GM23338 (cell line): ENCODE measurements around the gene GOSR2. TPM values are rescaled to one million over a fixed set of nuclear protein-coding genes. Genes with fewer than 3 reads are reported as not detected.

Experiments
- ATAC-seq: fragments of 200-7000 bp; cut with Tn5 transposase; 3 replicates; pipeline ENCODE4 v1.9.1; 2020
- DNase-seq: peaks from one replicate; pipeline ENCODE4 v3.0.0-alpha.2; 2015; ENCODE audit warnings: low spot score
- H2AFZ ChIP-seq: fragments of 200-600 bp; sonication (generic); 2 replicates; pipeline ENCODE4 v1.8.0; 2016; ENCODE audit warnings: antibody characterized with exemption, mild to moderate bottlenecking, moderate library complexity
- H3F3A ChIP-seq: fragments of 200-600 bp; sonication (generic); replicated peaks from 2 replicates; pipeline ENCODE4 v1.8.0; 2017; ENCODE audit warnings: antibody characterized with exemption, mixed run types, low read depth
- H3K27ac ChIP-seq: fragments of 200-600 bp; sonication (generic); 2 replicates; pipeline ENCODE4 v1.6.1; 2016; ENCODE audit warnings: low read depth
- H3K27me3 ChIP-seq: fragments of 200-600 bp; sonication (generic); 2 replicates; pipeline ENCODE4 v1.8.0; 2016; ENCODE audit warnings: mild to moderate bottlenecking, mixed run types, moderate library complexity; ENCODE audit not compliant: insufficient read depth
- H3K36me3 ChIP-seq: fragments of 200-600 bp; sonication (generic); 2 replicates; pipeline ENCODE4 v1.8.0; 2016; ENCODE audit warnings: mild to moderate bottlenecking; ENCODE audit not compliant: insufficient read depth
- H3K4me1 ChIP-seq: fragments of 200-600 bp; sonication (generic); 2 replicates; pipeline ENCODE4 v1.8.0; 2016; ENCODE audit warnings: mild to moderate bottlenecking, moderate library complexity; ENCODE audit not compliant: insufficient read depth
- H3K4me2 ChIP-seq: fragments of 200-600 bp; sonication (generic); 2 replicates; pipeline ENCODE4 v1.7.1; 2017; ENCODE audit warnings: mixed run types
- H3K4me3 ChIP-seq: fragments of 200-600 bp; sonication (generic); 2 replicates; pipeline ENCODE4 v1.6.1; 2016; ENCODE audit warnings: mixed run types
- H3K79me2 ChIP-seq: fragments of 200-600 bp; sonication (generic); replicated peaks from 2 replicates; pipeline ENCODE4 v1.8.0; 2017; ENCODE audit warnings: mild to moderate bottlenecking; ENCODE audit not compliant: insufficient read depth
- H3K9me2 ChIP-seq: fragments of 200-600 bp; sonication (generic); 2 replicates; pipeline ENCODE4 v1.8.0; 2017; ENCODE audit not compliant: insufficient read depth
- H4K20me1 ChIP-seq: fragments of 200-600 bp; sonication (generic); replicated peaks from 2 replicates; pipeline ENCODE4 v1.8.0; 2017; ENCODE audit warnings: mild to moderate bottlenecking; ENCODE audit not compliant: insufficient read depth
- H3K27ac Mint-ChIP-seq: 2 replicates; pipeline ENCODE4 v1.8.0; 2020; ENCODE audit warnings: inconsistent platforms, mild to moderate bottlenecking, moderate library complexity, mixed read lengths
- H3K27me3 Mint-ChIP-seq: 3 replicates; pipeline ENCODE4 v1.8.0; 2022; ENCODE audit warnings: low read depth, mild to moderate bottlenecking, moderate library complexity, mixed read lengths, inconsistent platforms; ENCODE audit not compliant: insufficient read depth, poor library complexity
- H3K36me3 Mint-ChIP-seq: 3 replicates; pipeline ENCODE4 v1.8.0; 2021; ENCODE audit warnings: low read depth, mild to moderate bottlenecking, inconsistent platforms, moderate library complexity, mixed read lengths
- H3K4me1 Mint-ChIP-seq: 3 replicates; pipeline ENCODE4 v1.8.0; 2020; ENCODE audit warnings: mild to moderate bottlenecking, inconsistent platforms, mixed read lengths
- H3K4me3 Mint-ChIP-seq: 3 replicates; pipeline ENCODE4 v1.8.0; 2021; ENCODE audit warnings: moderate library complexity, mild to moderate bottlenecking, inconsistent platforms, mixed read lengths
- H3K9me3 Mint-ChIP-seq: 3 replicates; pipeline ENCODE4 v1.8.0; 2020; ENCODE audit warnings: moderate library complexity, mild to moderate bottlenecking, inconsistent platforms, mixed read lengths
- CREB1 ChIP-seq: fragments of 250-450 bp; sonication (Bioruptor Pico); IDR thresholded peaks from 2 replicates; pipeline ENCODE4 v1.5.0; 2020; ENCODE audit warnings: low read depth, mild to moderate bottlenecking, moderate library complexity
- ETS1 ChIP-seq: IDR thresholded peaks from 2 replicates; pipeline ENCODE4 v1.6.1; 2016; ENCODE audit warnings: antibody characterized with exemption
- EZH2phosphoT487 ChIP-seq: fragments of 200-600 bp; sonication (generic); IDR thresholded peaks from one replicate; pipeline ENCODE4 v1.8.1; 2018; ENCODE audit warnings: antibody characterized with exemption; ENCODE audit not compliant: unreplicated experiment
- JUNB ChIP-seq: IDR thresholded peaks from one replicate; pipeline ENCODE4 v1.6.1; 2016; ENCODE audit warnings: antibody characterized with exemption; ENCODE audit not compliant: unreplicated experiment
- NANOG ChIP-seq: IDR thresholded peaks from 2 replicates; pipeline ENCODE4 v1.6.1; 2016; ENCODE audit warnings: antibody characterized with exemption, borderline replicate concordance
- STAT1 ChIP-seq: IDR thresholded peaks from one replicate; pipeline ENCODE4 v1.6.1; 2016; ENCODE audit warnings: antibody characterized with exemption; ENCODE audit not compliant: unreplicated experiment
- ZNF331 ChIP-seq: fragments of 250-450 bp; sonication (Bioruptor Pico); IDR thresholded peaks from 2 replicates; pipeline ENCODE4 v1.5.0; 2020; ENCODE audit warnings: low read depth, mild to moderate bottlenecking, moderate library complexity
- polyA plus RNA-seq: library from polyadenylated mRNA; unstranded; fragments of >200 nt; fragmentation: Nextera tagmentation; extraction: Ambion mirVana; gene quantifications from 2 replicates; pipeline ENCODE4 v1.2.1, GENCODE V29; 2016
- total RNA-seq: library from RNA; depleted of rRNA; stranded (reverse); fragments of >200 nt; shearing (Covaris generic); gene quantifications from 2 replicates; pipeline ENCODE4 v1.2.3, GENCODE V29; 2014
- TF ChIP-seq, protein P1 (sequence below): IDR thresholded peaks from one replicate; pipeline ENCODE4 v1.6.1; 2018; ENCODE audit warnings: antibody characterized with exemption; ENCODE audit not compliant: unreplicated experiment

GOSR2 gene
- total and polyA plus RNA-seq, 2 experiments from 2014 or later: 33.2 to 36.2 TPM

- H3K9me2 ChIP-seq: no peaks in the 10 kb centered on the region
- H2AFZ ChIP-seq: no peak overlapping the region
- Mint-ChIP-seq H3K36me3 (peaks cover 42% of the 10 kb centered on the region), H3K27me3 (no peaks in the 10 kb centered on the region), H3K4me3 (no peak overlapping the region), H3K27ac (no peak overlapping the region), H3K9me3 (no peaks in the 10 kb centered on the region), H3K4me1 (no peaks in the 10 kb centered on the region; the same call in 2 of the 3 replicates)
- DNase-seq: no peak
- H3K4me1 ChIP-seq: no peaks in the 10 kb centered on the region
- H3F3A ChIP-seq: no peaks in the 10 kb centered on the region
- no peak for ATAC-seq
- no peak overlapping the region for H3K27ac ChIP-seq
- peaks cover 27% of the 10 kb centered on the region for H3K36me3 ChIP-seq
- TF ChIP-seq ETS1 (no peak), STAT1 (no peak), EZH2phosphoT487 (no peak), ZNF331 (CRISPR knock-in tag) (no peak), NANOG (no peak)
- TF ChIP-seq, protein P1, sequence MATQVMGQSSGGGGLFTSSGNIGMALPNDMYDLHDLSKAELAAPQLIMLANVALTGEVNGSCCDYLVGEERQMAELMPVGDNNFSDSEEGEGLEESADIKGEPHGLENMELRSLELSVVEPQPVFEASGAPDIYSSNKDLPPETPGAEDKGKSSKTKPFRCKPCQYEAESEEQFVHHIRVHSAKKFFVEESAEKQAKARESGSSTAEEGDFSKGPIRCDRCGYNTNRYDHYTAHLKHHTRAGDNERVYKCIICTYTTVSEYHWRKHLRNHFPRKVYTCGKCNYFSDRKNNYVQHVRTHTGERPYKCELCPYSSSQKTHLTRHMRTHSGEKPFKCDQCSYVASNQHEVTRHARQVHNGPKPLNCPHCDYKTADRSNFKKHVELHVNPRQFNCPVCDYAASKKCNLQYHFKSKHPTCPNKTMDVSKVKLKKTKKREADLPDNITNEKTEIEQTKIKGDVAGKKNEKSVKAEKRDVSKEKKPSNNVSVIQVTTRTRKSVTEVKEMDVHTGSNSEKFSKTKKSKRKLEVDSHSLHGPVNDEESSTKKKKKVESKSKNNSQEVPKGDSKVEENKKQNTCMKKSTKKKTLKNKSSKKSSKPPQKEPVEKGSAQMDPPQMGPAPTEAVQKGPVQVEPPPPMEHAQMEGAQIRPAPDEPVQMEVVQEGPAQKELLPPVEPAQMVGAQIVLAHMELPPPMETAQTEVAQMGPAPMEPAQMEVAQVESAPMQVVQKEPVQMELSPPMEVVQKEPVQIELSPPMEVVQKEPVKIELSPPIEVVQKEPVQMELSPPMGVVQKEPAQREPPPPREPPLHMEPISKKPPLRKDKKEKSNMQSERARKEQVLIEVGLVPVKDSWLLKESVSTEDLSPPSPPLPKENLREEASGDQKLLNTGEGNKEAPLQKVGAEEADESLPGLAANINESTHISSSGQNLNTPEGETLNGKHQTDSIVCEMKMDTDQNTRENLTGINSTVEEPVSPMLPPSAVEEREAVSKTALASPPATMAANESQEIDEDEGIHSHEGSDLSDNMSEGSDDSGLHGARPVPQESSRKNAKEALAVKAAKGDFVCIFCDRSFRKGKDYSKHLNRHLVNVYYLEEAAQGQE: no peak
- peaks cover 29% of the 10 kb centered on the region for H4K20me1 ChIP-seq
- peaks cover 42% of the 10 kb centered on the region for H3K79me2 ChIP-seq
- H3K27me3 ChIP-seq: no peaks in the 10 kb centered on the region
- no peak overlapping the region for H3K4me2 ChIP-seq
- no peak overlapping the region for H3K4me3 ChIP-seq
Measured at GRCh38 chr17:46930051-46930450, 7.1 kb downstream of the GOSR2 start.

GRCh38 chr17:46931596-46931995 lies 8.6 kb downstream of the GOSR2 start:
- Histone ChIP-seq H4K20me1 (peaks cover 23% of the 10 kb centered on the region), H3K4me3 (no peak overlapping the region), H3K4me1 (no peaks in the 10 kb centered on the region), H3K27me3 (no peaks in the 10 kb centered on the region), H3K4me2 (no peak overlapping the region), H3F3A (no peaks in the 10 kb centered on the region), H3K9me2 (no peaks in the 10 kb centered on the region), H2AFZ (no peak overlapping the region), H3K79me2 (peaks cover 26% of the 10 kb centered on the region), H3K36me3 (peaks cover 29% of the 10 kb centered on the region), H3K27ac (no peak overlapping the region)
- ATAC-seq: no peak
- H3K4me1 Mint-ChIP-seq: no peaks in the 10 kb centered on the region
- no peaks in the 10 kb centered on the region for H3K9me3 Mint-ChIP-seq
- H3K27me3 Mint-ChIP-seq: no peaks in the 10 kb centered on the region
- DNase-seq: no peak
- no peak overlapping the region for H3K4me3 Mint-ChIP-seq
- H3K27ac Mint-ChIP-seq: no peak overlapping the region
- TF ChIP-seq JUNB: no peak
- TF ChIP-seq CREB1 (CRISPR knock-in tag): no peak
- peaks cover 54% of the 10 kb centered on the region for H3K36me3 Mint-ChIP-seq
